Ascending aorta (tissue), 2 donors: ENCODE data around the gene RAB40B. TPM values are rescaled to one million over a fixed set of nuclear protein-coding genes. Genes with fewer than 3 reads are reported as not detected.

Source experiments
- DNase-seq, 2 donors: peaks; one replicate each; pipeline ENCODE4 v3.0.0-alpha.2; 2019; ENCODE audit warnings: low spot score in 2 of 2
- H3K27ac ChIP-seq, 2 donors: fragments of 200-600 bp; sonication (generic); one replicate each; pipeline ENCODE4 v1.5.1; 2016 to 2017; ENCODE audit warnings: mild to moderate bottlenecking in 1 of 2
- H3K27me3 ChIP-seq: fragments of 200-600 bp; sonication (generic); one replicate; pipeline ENCODE4 v1.5.1; 2017
- H3K36me3 ChIP-seq, 2 donors: fragments of 200-600 bp; sonication (generic); one replicate each; pipeline ENCODE4 v1.5.1; 2016
- H3K4me1 ChIP-seq, 2 donors: fragments of 200-600 bp; sonication (generic); one replicate each; pipeline ENCODE4 v1.5.1; 2016 to 2017; ENCODE audit warnings: mild to moderate bottlenecking in 1 of 2
- H3K4me3 ChIP-seq, 2 donors: fragments of 200-600 bp; sonication (generic); one replicate each; pipeline ENCODE4 v1.5.1; 2016 to 2017; ENCODE audit warnings: mild to moderate bottlenecking in 1 of 2
- H3K9me3 ChIP-seq, 2 donors: fragments of 200-600 bp; sonication (generic); one replicate each; pipeline ENCODE4 v1.5.1; 2016
- CTCF ChIP-seq, 3 experiments: fragments of 200-600 bp in 2 of 3; fragments of 450-650 bp in 1 of 3; sonication (generic) in 2 of 3; IDR thresholded peaks; one replicate each; pipeline ENCODE4 v1.5.1; 2016 to 2019; ENCODE audit warnings: antibody characterized with exemption in 3 of 3, mild to moderate bottlenecking in 1 of 3, moderate library complexity in 1 of 3
- intact Hi-C: fragments of 100-400 bp; cut with DNase I; formaldehyde crosslinking; loops from one replicate; pipeline ENCODE4 v1.15.1; 2023
- total RNA-seq: library from RNA; depleted of rRNA; stranded (reverse); fragments of >200 nt; gene quantifications from one replicate; pipeline ENCODE4 v1.1.0, GENCODE V29; 2016

The RAB40B gene
- total RNA-seq, 1 donor from 2014 or later = 9.4 TPM

- H3K36me3 ChIP-seq = peaks cover 18 to 50% of the 10 kb centered on the region in 2 donors
- intact Hi-C loops = no loop called here
- H3K9me3 ChIP-seq = no peaks in the 10 kb centered on the region
- H3K4me1 ChIP-seq = no peaks in the 10 kb centered on the region
- no peak for DNase-seq
- H3K27me3 ChIP-seq = no peaks in the 10 kb centered on the region
- H3K27ac ChIP-seq = no peak overlapping the region
- no peak for TF ChIP-seq CTCF (IDR thresholded peaks at IDR 0.05)
- H3K4me3 ChIP-seq = no peak overlapping the region
These were observed 61.6 kb downstream of the RAB40B start for GRCh38 chr17:82636626-82637598.

- H3K4me1 ChIP-seq = no peaks in the 10 kb centered on the region
- no peaks in the 10 kb centered on the region for H3K9me3 ChIP-seq
- H3K4me3 ChIP-seq = no peak overlapping the region
- intact Hi-C loops = no loop called here
- no peak for DNase-seq
- H3K27ac ChIP-seq = no peak overlapping the region
- H3K36me3 ChIP-seq = peaks cover 13 to 47% of the 10 kb centered on the region in 2 donors
- no peak for TF ChIP-seq CTCF (IDR thresholded peaks at IDR 0.05)
- H3K27me3 ChIP-seq = no peaks in the 10 kb centered on the region
These were observed 65.2 kb downstream of the RAB40B start for GRCh38 chr17:82633343-82633742.

- Histone ChIP-seq H3K27ac (no peak overlapping the region), H3K36me3 (peaks cover 21 to 55% of the 10 kb centered on the region in 2 donors), H3K9me3 (no peaks in the 10 kb centered on the region), H3K4me1 (no peaks in the 10 kb centered on the region), H3K4me3 (no peak overlapping the region), H3K27me3 (no peaks in the 10 kb centered on the region)
- no peak for TF ChIP-seq CTCF (IDR thresholded peaks at IDR 0.05)
- intact Hi-C loops = no loop called here
- no peak for DNase-seq
These were observed 66.0 kb downstream of the RAB40B start for GRCh38 chr17:82632451-82632850.

GRCh38 chr17:82631544-82631943 lies 67.0 kb downstream of the RAB40B start:
- Histone ChIP-seq H3K9me3 (no peaks in the 10 kb centered on the region), H3K4me3 (no peak overlapping the region), H3K36me3 (peaks cover 29 to 59% of the 10 kb centered on the region in 2 donors), H3K4me1 (no peaks in the 10 kb centered on the region), H3K27me3 (no peaks in the 10 kb centered on the region), H3K27ac (no peak overlapping the region)
- intact Hi-C loops = no loop called here
- no peak for TF ChIP-seq CTCF (IDR thresholded peaks at IDR 0.05)
- DNase-seq = no peak

GRCh38 chr17:82630212-82630611 lies 68.3 kb downstream of the RAB40B start:
- no peaks in the 10 kb centered on the region for H3K4me1 ChIP-seq
- DNase-seq = no peak
- no peaks in the 10 kb centered on the region for H3K9me3 ChIP-seq
- intact Hi-C loops = no loop called here
- peaks cover 39 to 69% of the 10 kb centered on the region in 2 donors for H3K36me3 ChIP-seq
- no peak for TF ChIP-seq CTCF (IDR thresholded peaks at IDR 0.05)
- no peak overlapping the region for H3K27ac ChIP-seq
- H3K4me3 ChIP-seq = no peak overlapping the region
- H3K27me3 ChIP-seq = no peaks in the 10 kb centered on the region
